Erythroblast (primary cell): Measurements from ENCODE around the gene LOC101059915.

Source experiments
- GATA1 ChIP-seq: IDR thresholded peaks from 2 replicates; pipeline ENCODE4 v1.6.1; 2011; ENCODE audit warnings: low read depth, mild to moderate bottlenecking, control low read depth, low read length, moderate library complexity
- POLR2A ChIP-seq: IDR thresholded peaks from 2 replicates; pipeline ENCODE4 v1.6.1; 2011; ENCODE audit warnings: mild to moderate bottlenecking, low read length

DNA sequence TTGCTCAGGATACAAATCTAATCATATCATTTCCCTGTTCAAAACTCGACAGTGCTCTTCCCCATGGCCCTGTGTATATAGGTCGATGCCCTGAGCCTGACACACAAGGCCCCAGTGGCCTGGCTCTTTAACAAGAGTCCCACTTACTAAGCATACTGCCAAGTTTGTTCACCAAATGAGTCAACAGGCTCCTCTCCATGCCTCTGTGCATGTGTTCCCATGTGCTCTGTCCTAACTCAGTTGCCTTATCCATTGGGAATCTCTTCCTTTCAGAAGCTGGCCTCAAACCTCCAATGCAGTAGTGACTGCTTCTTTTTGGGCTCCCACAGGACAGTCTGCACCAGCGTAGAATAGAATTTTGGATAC is 30.1 kb upstream of the LOC101059915 start:
- TF ChIP-seq POLR2A (no peak), GATA1 (no peak)
